GM12878 (cell line): Measurements from ENCODE around the gene FAM161A. TPM values are rescaled to one million over a fixed set of nuclear protein-coding genes. Genes with fewer than 3 reads are reported as not detected.
A peak's percentile ranks its signal among the peaks of the same experiment; 100 is the strongest.

Experiments
- ATF3 ChIP-seq: IDR thresholded peaks from 2 replicates; pipeline ENCODE4 v1.6.1; 2011; ENCODE audit warnings: low read depth, mild to moderate bottlenecking, low read length, moderate library complexity, borderline replicate concordance; ENCODE audit errors: extremely low read depth
- BRCA1 ChIP-seq: IDR thresholded peaks from 2 replicates; pipeline ENCODE4 v1.6.1; 2011; ENCODE audit warnings: low read depth, low read length, improper control_type of control experiment
- CBX3 ChIP-seq: fragments of 200-600 bp; sonication (generic); IDR thresholded peaks from 2 replicates; pipeline ENCODE4 v1.6.1; 2016; ENCODE audit warnings: low read depth, borderline replicate concordance
- CEBPZ ChIP-seq: fragments of 150-350 bp; IDR thresholded peaks from 2 replicates; pipeline ENCODE4 v1.6.1; 2016; ENCODE audit warnings: low read depth, low read length
- GABPA ChIP-seq: IDR thresholded peaks from 2 replicates; pipeline ENCODE4 v1.6.1; 2014; ENCODE audit warnings: antibody characterized with exemption, low read depth, mild to moderate bottlenecking, inconsistent platforms
- GATAD2B ChIP-seq: fragments of 450-650 bp; conservative IDR thresholded peaks from 2 replicates; pipeline ENCODE4 v1.6.1; 2017; ENCODE audit warnings: low read depth, mild to moderate bottlenecking, moderate library complexity
- HCFC1 ChIP-seq: fragments of 150-350 bp; IDR thresholded peaks from 2 replicates; pipeline ENCODE4 v1.6.1; 2014; ENCODE audit warnings: low read length
- HDAC6 ChIP-seq: fragments of 200-600 bp; sonication (generic); IDR thresholded peaks from one replicate; pipeline ENCODE4 v1.8.0; 2017; ENCODE audit warnings: antibody characterized with exemption; ENCODE audit not compliant: unreplicated experiment
- KAT2A ChIP-seq: conservative IDR thresholded peaks from 2 replicates; pipeline ENCODE4 v1.6.1; 2011; ENCODE audit warnings: low read depth, low read length; ENCODE audit not compliant: control insufficient read depth
- NBN ChIP-seq: fragments of 450-650 bp; IDR thresholded peaks from 2 replicates; pipeline ENCODE4 v1.6.1; 2016
- NFYA ChIP-seq: IDR thresholded peaks from 2 replicates; pipeline ENCODE4 v1.6.1; 2011; ENCODE audit warnings: low read depth, mild to moderate bottlenecking, low read length, improper control_type of control experiment, borderline replicate concordance
- NR2C1 ChIP-seq: fragments of 450-650 bp; IDR thresholded peaks from 2 replicates; pipeline ENCODE4 v1.6.1; 2017; ENCODE audit warnings: antibody characterized with exemption, mild to moderate bottlenecking, moderate library complexity
- POLR2AphosphoS5 ChIP-seq: IDR thresholded peaks from 2 replicates; pipeline ENCODE4 v1.6.1; 2011; ENCODE audit warnings: mild to moderate bottlenecking, low read length, inconsistent platforms
- RAD51 ChIP-seq: fragments of 450-650 bp; IDR thresholded peaks from 2 replicates; pipeline ENCODE4 v1.6.1; 2016; ENCODE audit warnings: moderate library complexity, mild to moderate bottlenecking, inconsistent platforms
- RBBP5 ChIP-seq: fragments of 200-600 bp; sonication (generic); conservative IDR thresholded peaks from 2 replicates; pipeline ENCODE4 v1.6.1; 2016
- RELA ChIP-seq: fragments of 450-650 bp; IDR thresholded peaks from 2 replicates; pipeline ENCODE4 v1.8.0; 2014; ENCODE audit warnings: borderline replicate concordance; ENCODE audit not compliant: partially characterized antibody
- SMC3 ChIP-seq: IDR thresholded peaks from 2 replicates; pipeline ENCODE4 v1.6.1; 2011; ENCODE audit warnings: low read length, improper control_type of control experiment, borderline replicate concordance
- STAT1 ChIP-seq: fragments of 450-650 bp; conservative IDR thresholded peaks from 2 replicates; pipeline ENCODE4 v1.6.1; 2014; ENCODE audit warnings: antibody characterized with exemption, mild to moderate bottlenecking
- SUPT20H ChIP-seq: IDR thresholded peaks from 2 replicates; pipeline ENCODE4 v1.6.1; 2011; ENCODE audit warnings: low read depth, mild to moderate bottlenecking, low read length, moderate library complexity, borderline replicate concordance; ENCODE audit not compliant: control insufficient read depth
- TCF12 ChIP-seq: IDR thresholded peaks from 2 replicates; pipeline ENCODE4 v1.6.1; 2011; ENCODE audit warnings: low read depth, mild to moderate bottlenecking, low read length
- TCF3 ChIP-seq: IDR thresholded peaks from 2 replicates; pipeline ENCODE4 v1.6.1; 2012; ENCODE audit warnings: low read depth, mild to moderate bottlenecking, low read length, borderline replicate concordance; ENCODE audit not compliant: insufficient read depth
- ZBED1 ChIP-seq: IDR thresholded peaks from 2 replicates; pipeline ENCODE4 v1.6.1; 2016; ENCODE audit warnings: borderline replicate concordance
- ZNF687 ChIP-seq: fragments of 450-650 bp; IDR thresholded peaks from 2 replicates; pipeline ENCODE4 v1.6.1; 2017; ENCODE audit warnings: mild to moderate bottlenecking, moderate library complexity
- polyA plus RNA-seq, 11 experiments: library from polyadenylated mRNA; depleted of rRNA in 4 of 11; unstranded in 6 of 11; stranded (reverse) in 5 of 11; fragments of >200 nt; fragmentation: Nextera tagmentation in 4 of 11; fragmentation: Illumina TruSeq in 1 of 11; extraction: Ambion mirVana in 4 of 11; extraction: Trizol in 1 of 11; gene quantifications; 1 replicate in 1 of 11; 2 replicates in 10 of 11; pipeline versions ENCODE4 v1.2.1 to v1.2.3, GENCODE V29; 2011 to 2016; ENCODE audit warnings: inconsistent platforms in 2 of 11, missing spikeins in 2 of 11, low read depth in 1 of 11
- total RNA-seq, 4 experiments: library from RNA; depleted of rRNA in 3 of 4; stranded (reverse); fragments of >200 nt in 3 of 4; fragmentation: Illumina TruSeq in 1 of 4; extraction: Trizol in 1 of 4; gene quantifications; 2 replicates each; pipeline versions ENCODE4 v1.2.1 to v1.2.3, GENCODE V29; 2013 to 2021

The FAM161A gene
- total and polyA plus RNA-seq, 10 of the 15 experiments (the other 5 are each of a cell fraction or from before 2014, with no cell fraction given), result 2.2 to 12.2 (median 8.9) TPM

- TF ChIP-seq ZNF687 (no peak), HDAC6 (no peak), CEBPZ (no peak), NBN (peak; percentile 62; the same call in 1 of the 2 replicates), SUPT20H (no peak), ATF3 (no peak), HCFC1 (peak; percentile 55), NFYA (no peak), KAT2A (no peak), GATAD2B (peak; percentile 33; the same call in 1 of the 2 replicates), BRCA1 (no peak), STAT1 (peak; percentile 18; the same call in 1 of the 2 replicates), TCF12 (no peak), RELA (peak; percentile 11), POLR2AphosphoS5 (no peak), SMC3 (no peak), RBBP5 (no peak), RAD51 (no peak), NR2C1 (no peak), GABPA (no peak), TCF3 (no peak), ZBED1 (0 out of 2 replicates have a peak, but pooled peaks have one; percentile 38), CBX3 (no peak)
These were observed at the start of gene FAM161A (continued) for GRCh38 chr2:61853847-61854563.
